K562 (cell line): ENCODE data around the gene SERGEF.

Source experiments
- JUNB ChIP-seq: fragments of 450-650 bp; formaldehyde crosslinking; conservative IDR thresholded peaks from 2 replicates; pipeline ENCODE4 v1.4.0; 2020; ENCODE audit warnings: mild to moderate bottlenecking
- ZNF217 ChIP-seq: sonication (generic); formaldehyde crosslinking; IDR thresholded peaks from 2 replicates; pipeline ENCODE4 v1.8.0; 2022; ENCODE audit warnings: mild to moderate bottlenecking, missing genetic modification reagents
- TF ChIP-seq, protein P1 (sequence below): sonication (generic); formaldehyde crosslinking; IDR thresholded peaks from 2 replicates; pipeline ENCODE4 v1.4.0; 2020; ENCODE audit warnings: mild to moderate bottlenecking, missing genetic modification reagents

DNA sequence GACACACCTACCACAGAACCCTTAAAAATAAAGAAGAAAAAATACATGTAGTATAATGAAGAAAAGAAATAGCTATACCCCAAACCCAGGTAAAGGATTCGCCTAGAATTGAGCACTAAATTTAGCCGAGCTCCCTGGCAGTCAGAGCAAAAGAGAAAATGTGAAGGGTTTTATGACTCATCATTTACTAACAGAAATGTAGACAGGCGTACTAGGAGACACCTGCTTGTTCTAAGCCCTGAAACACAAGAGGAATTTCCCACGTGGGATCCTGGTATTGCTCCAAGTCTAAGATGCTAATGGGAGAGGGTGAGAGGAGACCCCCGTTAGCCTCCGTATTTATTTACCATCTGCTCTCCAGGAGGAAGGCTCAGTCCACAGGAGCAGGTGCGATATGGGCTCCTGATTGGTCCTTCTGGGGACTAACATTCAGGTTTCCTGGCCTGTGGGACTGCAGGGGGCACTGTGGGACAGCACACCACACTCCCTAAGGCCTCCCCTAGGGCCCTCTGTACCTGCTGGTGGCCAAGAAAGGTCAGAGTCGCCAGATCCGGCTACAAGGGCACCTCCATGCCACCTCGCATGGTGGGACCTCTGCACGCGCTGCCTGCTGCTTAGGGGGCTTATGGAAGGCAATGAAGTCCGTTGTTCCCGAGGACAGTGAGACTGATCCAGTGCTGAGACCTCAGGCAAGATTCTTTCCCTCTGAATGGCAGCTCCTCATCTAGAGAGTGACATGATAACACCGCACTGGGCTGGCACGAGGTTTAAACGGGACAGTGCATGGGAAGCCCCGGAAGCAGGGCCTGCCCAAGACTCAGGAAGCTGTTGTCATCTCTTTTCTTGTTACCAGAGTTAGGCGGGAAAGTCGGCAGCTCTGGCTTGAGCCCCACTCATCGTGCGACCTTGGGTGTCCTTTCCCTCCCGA, 252.5 kb downstream of the SERGEF start:
- TF ChIP-seq, protein P1, sequence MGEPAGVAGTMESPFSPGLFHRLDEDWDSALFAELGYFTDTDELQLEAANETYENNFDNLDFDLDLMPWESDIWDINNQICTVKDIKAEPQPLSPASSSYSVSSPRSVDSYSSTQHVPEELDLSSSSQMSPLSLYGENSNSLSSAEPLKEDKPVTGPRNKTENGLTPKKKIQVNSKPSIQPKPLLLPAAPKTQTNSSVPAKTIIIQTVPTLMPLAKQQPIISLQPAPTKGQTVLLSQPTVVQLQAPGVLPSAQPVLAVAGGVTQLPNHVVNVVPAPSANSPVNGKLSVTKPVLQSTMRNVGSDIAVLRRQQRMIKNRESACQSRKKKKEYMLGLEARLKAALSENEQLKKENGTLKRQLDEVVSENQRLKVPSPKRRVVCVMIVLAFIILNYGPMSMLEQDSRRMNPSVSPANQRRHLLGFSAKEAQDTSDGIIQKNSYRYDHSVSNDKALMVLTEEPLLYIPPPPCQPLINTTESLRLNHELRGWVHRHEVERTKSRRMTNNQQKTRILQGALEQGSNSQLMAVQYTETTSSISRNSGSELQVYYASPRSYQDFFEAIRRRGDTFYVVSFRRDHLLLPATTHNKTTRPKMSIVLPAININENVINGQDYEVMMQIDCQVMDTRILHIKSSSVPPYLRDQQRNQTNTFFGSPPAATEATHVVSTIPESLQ (CRISPR knock-in tag): no peak
- no peak for TF ChIP-seq ZNF217 (CRISPR knock-in tag)
- no peak for TF ChIP-seq JUNB
